ES-I3 (cell line): Measurements from ENCODE around the gene GLYR1.
A peak's percentile ranks its signal among the peaks of the same experiment; 100 is the strongest.
"Not testable (repeated sequence)": the region's sequence is repeated elsewhere in the genome, so short reads cannot be mapped to it uniquely, and the experiment has no call there.

Experiments
- H3K36me3 ChIP-seq: 2 replicates; pipeline ENCODE4 v1.6.1; 2013; ENCODE audit warnings: mild to moderate bottlenecking, low read length, control low read depth, moderate library complexity; ENCODE audit not compliant: insufficient read depth
- H3K4me1 ChIP-seq: 2 replicates; pipeline ENCODE4 v1.6.1; 2013; ENCODE audit warnings: mild to moderate bottlenecking, control low read depth, low read length; ENCODE audit not compliant: insufficient read depth
- H3K9ac ChIP-seq: 2 replicates; pipeline ENCODE4 v1.6.1; 2013; ENCODE audit warnings: low read depth, mild to moderate bottlenecking, low read length, moderate library complexity
- H3K9me3 ChIP-seq: 2 replicates; pipeline ENCODE4 v1.6.1; 2013; ENCODE audit warnings: mild to moderate bottlenecking, low read length, moderate library complexity; ENCODE audit not compliant: control insufficient read depth, insufficient read depth

The GLYR1 gene

GRCh38 chr16:4787627-4788482, 59.2 kb downstream of the GLYR1 start, which contains the start of gene SEPTIN12:
Gene SEPTIN12 (minus strand): TSS chr16:4788345. CDS start chr16:4787645, 700 bp downstream.
- H3K9ac ChIP-seq = no peak within 1 kb of the TSS

GRCh38 chr16:4787068-4787467, 60.0 kb downstream of the GLYR1 start:
- H3K36me3 ChIP-seq = no peaks in the 10 kb centered on the region
- no peak overlapping the region for H3K9ac ChIP-seq
- no peaks in the 10 kb centered on the region for H3K9me3 ChIP-seq
- peaks cover 14% of the 10 kb centered on the region for H3K4me1 ChIP-seq

More at GRCh38 chr16:4787627-4788482, 59.2 kb downstream of the GLYR1 start, which contains the start of gene SEPTIN12:
- Histone ChIP-seq H3K4me1 (peaks cover 14% of the 10 kb centered on the region), H3K36me3 (no peaks in the 10 kb centered on the region), H3K9me3 (no peaks in the 10 kb centered on the region)

GRCh38 chr16:4785758-4786433, 61.2 kb downstream of the GLYR1 start:
- Histone ChIP-seq H3K9me3 (no peaks in the 10 kb centered on the region), H3K4me1 (peaks cover 14% of the 10 kb centered on the region), H3K36me3 (no peaks in the 10 kb centered on the region), H3K9ac (no peak overlapping the region; the same call in 1 of the 2 replicates)

GRCh38 chr16:4784444-4784987, 62.6 kb downstream of the GLYR1 start:
- not testable (repeated sequence) for H3K9me3 ChIP-seq, H3K36me3 ChIP-seq, H3K9ac ChIP-seq
- peaks cover 14% of the 10 kb centered on the region for H3K4me1 ChIP-seq

GRCh38 chr16:4783951-4784336, 63.1 kb downstream of the GLYR1 start:
- H3K36me3 ChIP-seq = no peaks in the 10 kb centered on the region
- H3K9me3 ChIP-seq = no peaks in the 10 kb centered on the region
- no peak overlapping the region for H3K9ac ChIP-seq
- peaks cover 14% of the 10 kb centered on the region for H3K4me1 ChIP-seq

GRCh38 chr16:4783251-4783950, 63.7 kb downstream of the GLYR1 start:
- H3K4me1 ChIP-seq = peaks cover 12% of the 10 kb centered on the region

GRCh38 chr16:4780235-4780634, 66.9 kb downstream of the GLYR1 start:
- no peaks in the 10 kb centered on the region for H3K4me1 ChIP-seq
- no peaks in the 10 kb centered on the region for H3K9me3 ChIP-seq
- no peaks in the 10 kb centered on the region for H3K36me3 ChIP-seq
- no peak overlapping the region for H3K9ac ChIP-seq

More at GRCh38 chr16:4783251-4783950, 63.7 kb downstream of the GLYR1 start:
- H3K9ac ChIP-seq = no peak overlapping the region
- H3K9me3 ChIP-seq = no peaks in the 10 kb centered on the region
- H3K36me3 ChIP-seq = no peaks in the 10 kb centered on the region

- H3K9ac ChIP-seq = no peak overlapping the region
- no peaks in the 10 kb centered on the region for H3K4me1 ChIP-seq
- H3K9me3 ChIP-seq = no peaks in the 10 kb centered on the region
- no peaks in the 10 kb centered on the region for H3K36me3 ChIP-seq
These were observed 69.1 kb downstream of the GLYR1 start for GRCh38 chr16:4778050-4778392.

GRCh38 chr16:4777339-4778049, 69.6 kb downstream of the GLYR1 start:
- Histone ChIP-seq H3K36me3 (no peaks in the 10 kb centered on the region), H3K9ac (no peak overlapping the region), H3K4me1 (no peaks in the 10 kb centered on the region), H3K9me3 (no peaks in the 10 kb centered on the region)

- H3K4me1 ChIP-seq = no peaks in the 10 kb centered on the region
- no peaks in the 10 kb centered on the region for H3K9me3 ChIP-seq
- no peaks in the 10 kb centered on the region for H3K36me3 ChIP-seq
- H3K9ac ChIP-seq = no peak overlapping the region
These were observed 70.9 kb downstream of the GLYR1 start for GRCh38 chr16:4776141-4776705.

- Histone ChIP-seq H3K9ac (no peak overlapping the region), H3K9me3 (no peaks in the 10 kb centered on the region), H3K36me3 (no peaks in the 10 kb centered on the region), H3K4me1 (no peaks in the 10 kb centered on the region)
These were observed 72.1 kb downstream of the GLYR1 start for GRCh38 chr16:4775005-4775404.

- no peaks in the 10 kb centered on the region for H3K9me3 ChIP-seq
- no peaks in the 10 kb centered on the region for H3K4me1 ChIP-seq
- H3K9ac ChIP-seq = no peak overlapping the region
- no peaks in the 10 kb centered on the region for H3K36me3 ChIP-seq
These were observed 74.7 kb downstream of the GLYR1 start for GRCh38 chr16:4772351-4772750.

GRCh38 chr16:4771646-4772045, 75.4 kb downstream of the GLYR1 start:
- Histone ChIP-seq H3K9ac (no peak overlapping the region), H3K36me3 (no peaks in the 10 kb centered on the region), H3K4me1 (no peaks in the 10 kb centered on the region)

GRCh38 chr16:4769306-4769638, 77.8 kb downstream of the GLYR1 start:
- Histone ChIP-seq H3K36me3 (no peaks in the 10 kb centered on the region), H3K4me1 (no peaks in the 10 kb centered on the region), H3K9me3 (no peaks in the 10 kb centered on the region), H3K9ac (peak overlapping the region; percentile 88; the same call in 1 of the 2 replicates)

More at GRCh38 chr16:4771646-4772045, 75.4 kb downstream of the GLYR1 start:
- no peaks in the 10 kb centered on the region for H3K9me3 ChIP-seq
